Heart right ventricle (tissue), 16 donors: ENCODE measurements around the gene GPC3. TPM values are rescaled to one million over a fixed set of nuclear protein-coding genes. Genes with fewer than 3 reads are reported as not detected.

Experiments used
- ATAC-seq, 8 donors: fragments of 200-7000 bp; cut with Tn5 transposase; one replicate each; pipeline ENCODE4 v1.9.1; 2020; ENCODE audit warnings: mild to moderate bottlenecking in 8 of 8, moderate library complexity in 8 of 8, moderate number of reproducible peaks in 1 of 8
- DNase-seq, 2 donors: peaks; one replicate each; pipeline ENCODE4 v3.0.0-alpha.2; 2020
- H3K27ac ChIP-seq, 10 donors: fragments of 200-600 bp; sonication (generic) in 2 of 10; one replicate each; pipeline versions ENCODE4 v1.5.0 to v1.8.0; 2020 to 2022; ENCODE audit warnings: mild to moderate bottlenecking in 3 of 10
- H3K27me3 ChIP-seq, 7 donors: fragments of 200-600 bp; one replicate each; pipeline ENCODE4 v1.8.0; 2021 to 2022; ENCODE audit warnings: mild to moderate bottlenecking in 2 of 7
- H3K36me3 ChIP-seq, 9 donors: fragments of 200-600 bp; sonication (generic) in 1 of 9; one replicate each; pipeline versions ENCODE4 v1.5.0 to v1.8.0; 2020 to 2022; ENCODE audit warnings: mild to moderate bottlenecking in 2 of 9
- H3K4me1 ChIP-seq, 9 donors: fragments of 200-600 bp; sonication (generic) in 1 of 9; one replicate each; pipeline versions ENCODE4 v1.5.0 to v1.8.0; 2020 to 2022; ENCODE audit warnings: mild to moderate bottlenecking in 4 of 9
- H3K4me3 ChIP-seq, 10 donors: fragments of 200-600 bp; sonication (generic) in 2 of 10; one replicate each; pipeline versions ENCODE4 v1.5.0 to v1.8.0; 2020 to 2022; ENCODE audit warnings: mild to moderate bottlenecking in 7 of 10, moderate library complexity in 2 of 10
- H3K9me3 ChIP-seq, 11 donors: fragments of 200-600 bp in 10 of 11; sonication (generic) in 2 of 11; one replicate each; pipeline versions ENCODE4 v1.5.0 to v1.8.0; 2013 to 2022; ENCODE audit warnings: mild to moderate bottlenecking in 2 of 11, control low read depth in 1 of 11, moderate library complexity in 1 of 11
- WGBS, 2 donors: extraction: QIAGEN DNeasy Blood & Tissue Kit; methylation state at CpG; one replicate each; pipeline ENCODE4 v1.1.7; 2013; ENCODE audit warnings: inconsistent platforms in 1 of 2; 5-methylcytosine and 5-hydroxymethylcytosine counted together
- intact Hi-C, 10 donors: fragments of 100-400 bp; cut with DNase I; formaldehyde crosslinking; loops; one replicate each; pipeline versions ENCODE4 v1.11.1 to v1.14.2; 2022
- polyA plus RNA-seq, 2 donors: library from polyadenylated mRNA; stranded (reverse); fragments of 200-250 nt; gene quantifications; one replicate each; pipeline ENCODE4 v1.2.3, GENCODE V29; 2013
- total RNA-seq, 10 donors: library from RNA; stranded (reverse); fragmentation: NEBNext Ultra II Directional in 3 of 10; extraction: Animal tissue kit (Norgen Biotek cat#: 25700) in 3 of 10; gene quantifications; one replicate each; pipeline versions ENCODE4 v1.2.1 to v1.2.4, GENCODE V29; 2021 to 2023
- TF ChIP-seq, protein P1 (sequence below), 9 donors: fragments of 200-600 bp; sonication (generic) in 2 of 9; IDR thresholded peaks; one replicate each; pipeline versions ENCODE4 v1.5.0 to v1.8.0; 2021 to 2022; ENCODE audit warnings: antibody characterized with exemption in 9 of 9, mild to moderate bottlenecking in 5 of 9, moderate library complexity in 1 of 9
- donor health status: Arrhythmogenic right ventricular cardiomyopathy.
- donor health status: ischemic (EF 13 %, LVEDD 7.1; RV severe dilation, severe dysfunction).
- donor health status: healthy with polysubstance abuse.
- donor health status: DM: no; HTN: yes; CAD: no.
- donor health status: DM: no; HTN: no; CAD: no.
- donor health status: ischemic (EF 25% LVEDD 6.9; RV normal size, moderate dysfunction).
- donor health status: ischemic (EF 25% LVEDD 5.7; RV mildly dilated, moderate dysfunction).
- donor health status: healthy.
- donor health status: DM: yes; HTN: yes; CAD: no.
- donor health status: Ischemic cardiomyopathy.
- donor health status: ischemic (EF 35%, LVEDD 5.7; RV mildly dilated, moderate dysfunction).
- donor health status: nonischemic (EF 11% LVEDD 7.7; RV severe dilation, severe dysfunction).
- donor health status: DM: yes; HTN: yes; CAD: no.
- donor health status: PGD.
- donor health status: ischemic (EF 29% LVEDD 5.4; RV normal size, mild dysfunction).
- donor health status: nonischemic (EF 23%, LVEDD 6.1; RV moderate dilation, normal function).

Gene GPC3
- total and polyA plus RNA-seq, 12 donors: 0.66 to 5.6 (median 3.4) TPM

DNA sequence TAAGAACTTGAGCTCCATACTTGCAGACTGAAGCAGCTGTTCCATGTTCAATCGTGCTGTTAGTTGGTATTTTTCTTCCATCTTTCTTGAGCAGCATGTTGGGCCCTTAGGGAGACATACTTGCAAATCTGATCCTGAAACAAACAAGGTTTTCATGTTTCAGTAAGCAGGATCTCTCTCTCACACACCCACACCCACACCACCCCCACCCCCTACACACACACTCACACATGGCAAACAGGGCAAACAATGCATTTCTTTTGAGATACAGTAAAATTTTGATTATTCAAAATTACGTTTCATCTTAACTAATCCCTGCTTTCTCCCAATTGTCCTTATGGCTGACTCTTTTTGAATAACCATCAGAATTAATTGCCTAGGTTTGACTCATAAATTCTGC, 32.3 kb downstream of the GPC3 start:
- intact Hi-C loops: no loop called here
- ATAC-seq: no peak
- WGBS, 2 donors: 81 to 85% methylated on average over 2 of the region's 2 CpGs
- no peaks in the 10 kb centered on the region for H3K4me1 ChIP-seq
- H3K36me3 ChIP-seq: no peaks in the 10 kb centered on the region
- no peak overlapping the region for H3K4me3 ChIP-seq
- H3K9me3 ChIP-seq: no peaks in the 10 kb centered on the region
- peaks cover 0 to 36% (median 0%) of the 10 kb centered on the region in 7 donors for H3K27me3 ChIP-seq
- H3K27ac ChIP-seq: no peak overlapping the region
- TF ChIP-seq, protein P1, sequence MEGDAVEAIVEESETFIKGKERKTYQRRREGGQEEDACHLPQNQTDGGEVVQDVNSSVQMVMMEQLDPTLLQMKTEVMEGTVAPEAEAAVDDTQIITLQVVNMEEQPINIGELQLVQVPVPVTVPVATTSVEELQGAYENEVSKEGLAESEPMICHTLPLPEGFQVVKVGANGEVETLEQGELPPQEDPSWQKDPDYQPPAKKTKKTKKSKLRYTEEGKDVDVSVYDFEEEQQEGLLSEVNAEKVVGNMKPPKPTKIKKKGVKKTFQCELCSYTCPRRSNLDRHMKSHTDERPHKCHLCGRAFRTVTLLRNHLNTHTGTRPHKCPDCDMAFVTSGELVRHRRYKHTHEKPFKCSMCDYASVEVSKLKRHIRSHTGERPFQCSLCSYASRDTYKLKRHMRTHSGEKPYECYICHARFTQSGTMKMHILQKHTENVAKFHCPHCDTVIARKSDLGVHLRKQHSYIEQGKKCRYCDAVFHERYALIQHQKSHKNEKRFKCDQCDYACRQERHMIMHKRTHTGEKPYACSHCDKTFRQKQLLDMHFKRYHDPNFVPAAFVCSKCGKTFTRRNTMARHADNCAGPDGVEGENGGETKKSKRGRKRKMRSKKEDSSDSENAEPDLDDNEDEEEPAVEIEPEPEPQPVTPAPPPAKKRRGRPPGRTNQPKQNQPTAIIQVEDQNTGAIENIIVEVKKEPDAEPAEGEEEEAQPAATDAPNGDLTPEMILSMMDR (IDR thresholded peaks at IDR 0.05): no peak
- DNase-seq: no peak

DNA sequence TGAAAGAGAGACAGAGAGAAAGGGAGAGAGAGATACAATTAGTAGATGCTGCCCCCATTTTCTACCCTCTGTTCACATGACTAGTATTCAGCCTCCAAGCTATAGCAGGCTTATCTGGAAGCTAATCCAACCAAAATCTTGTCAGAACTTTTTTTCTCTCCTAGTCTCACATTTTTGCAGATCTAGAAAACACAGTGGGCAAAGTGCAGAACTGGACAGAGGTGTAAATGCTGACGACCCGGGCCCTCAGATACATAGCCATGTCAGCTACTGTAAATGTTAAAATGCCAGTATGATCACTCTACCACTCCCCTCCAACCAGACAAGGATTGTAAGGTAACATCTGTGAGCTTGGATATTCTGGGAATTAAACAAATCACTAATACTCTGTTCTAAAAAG, 34.3 kb downstream of the GPC3 start:
- Histone ChIP-seq H3K9me3 (no peaks in the 10 kb centered on the region), H3K4me3 (no peak overlapping the region), H3K27me3 (peaks cover 0 to 39% (median 0%) of the 10 kb centered on the region in 7 donors), H3K4me1 (no peaks in the 10 kb centered on the region), H3K36me3 (no peaks in the 10 kb centered on the region), H3K27ac (no peak overlapping the region)
- intact Hi-C loops: no loop called here
- DNase-seq: no peak
- TF ChIP-seq, protein P1 (IDR thresholded peaks at IDR 0.05): no peak
- 71 to 79% methylated on average over 2 of the region's 2 CpGs for WGBS, 2 donors
- no peak for ATAC-seq

DNA sequence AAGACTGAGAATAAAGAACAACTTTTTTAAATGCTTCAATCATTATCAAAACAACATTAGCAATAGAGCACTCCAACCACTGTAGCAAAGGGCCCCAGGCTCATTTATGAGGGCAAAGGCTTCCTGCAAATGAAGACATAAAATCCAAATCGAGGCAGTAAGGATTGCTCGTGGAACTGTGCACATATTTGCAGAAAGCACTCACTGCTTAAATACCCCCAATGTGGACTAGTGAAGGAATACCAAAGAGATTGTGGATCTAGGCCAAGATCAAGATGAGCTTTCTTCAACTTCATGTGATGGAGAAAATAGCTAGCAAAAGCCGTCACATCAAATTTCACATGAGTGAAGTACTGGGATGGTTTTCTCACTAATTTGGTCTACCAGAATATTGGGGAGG, 35.2 kb downstream of the GPC3 start:
- H3K4me3 ChIP-seq: no peak overlapping the region
- H3K36me3 ChIP-seq: no peaks in the 10 kb centered on the region
- no peaks in the 10 kb centered on the region for H3K4me1 ChIP-seq
- H3K27ac ChIP-seq: no peak overlapping the region
- H3K9me3 ChIP-seq: no peaks in the 10 kb centered on the region
- H3K27me3 ChIP-seq: peaks cover 0 to 47% (median 0%) of the 10 kb centered on the region in 7 donors
- TF ChIP-seq, protein P1 (IDR thresholded peaks at IDR 0.05): no peak
- DNase-seq (no peak), ATAC-seq (no peak)
- intact Hi-C loops: no loop called here
- 79 to 93% methylated on average over 3 of the region's 3 CpGs for WGBS, 2 donors

DNA sequence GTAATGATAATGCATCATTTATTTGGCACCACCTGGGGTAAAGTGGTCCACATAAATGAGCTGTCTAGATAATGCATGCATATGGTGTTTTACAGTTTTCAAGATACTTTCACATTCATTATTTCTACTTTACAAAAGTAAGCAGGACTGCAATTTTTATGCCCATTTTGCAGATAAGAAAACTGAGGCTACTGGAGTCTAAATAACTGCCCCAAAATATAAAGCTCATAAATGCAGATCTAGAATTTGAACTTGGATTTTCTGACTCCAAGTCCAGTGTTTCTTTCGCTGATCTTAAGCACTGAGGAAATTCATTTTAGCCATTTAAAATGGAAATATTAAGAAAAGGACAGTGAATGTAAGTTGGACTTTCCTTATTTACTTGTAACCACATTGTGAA, 36.5 kb downstream of the GPC3 start:
- no peaks in the 10 kb centered on the region for H3K36me3 ChIP-seq
- H3K4me1 ChIP-seq: no peaks in the 10 kb centered on the region
- TF ChIP-seq, protein P1 (IDR thresholded peaks at IDR 0.05): no peak
- no peaks in the 10 kb centered on the region for H3K9me3 ChIP-seq
- no peak for DNase-seq
- 86 to 100% methylated on average over 1 of the region's 1 CpG for WGBS, 2 donors
- ATAC-seq: no peak
- H3K4me3 ChIP-seq: no peak overlapping the region
- H3K27me3 ChIP-seq: peaks cover 0 to 59% (median 0%) of the 10 kb centered on the region in 7 donors
- intact Hi-C loops: no loop called here
- H3K27ac ChIP-seq: no peak overlapping the region
